ENCODE results near the gene TIPIN. TPM values are rescaled to one million over a fixed set of nuclear protein-coding genes. Genes with fewer than 3 reads are reported as not detected.
A peak's percentile ranks its signal among the peaks of the same experiment; 100 is the strongest.

TIPIN gene, protein sequence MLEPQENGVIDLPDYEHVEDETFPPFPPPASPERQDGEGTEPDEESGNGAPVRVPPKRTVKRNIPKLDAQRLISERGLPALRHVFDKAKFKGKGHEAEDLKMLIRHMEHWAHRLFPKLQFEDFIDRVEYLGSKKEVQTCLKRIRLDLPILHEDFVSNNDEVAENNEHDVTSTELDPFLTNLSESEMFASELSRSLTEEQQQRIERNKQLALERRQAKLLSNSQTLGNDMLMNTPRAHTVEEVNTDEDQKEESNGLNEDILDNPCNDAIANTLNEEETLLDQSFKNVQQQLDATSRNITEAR
- 9.8 and 9.9 TPM in 2 replicates for total RNA-seq

DNA sequence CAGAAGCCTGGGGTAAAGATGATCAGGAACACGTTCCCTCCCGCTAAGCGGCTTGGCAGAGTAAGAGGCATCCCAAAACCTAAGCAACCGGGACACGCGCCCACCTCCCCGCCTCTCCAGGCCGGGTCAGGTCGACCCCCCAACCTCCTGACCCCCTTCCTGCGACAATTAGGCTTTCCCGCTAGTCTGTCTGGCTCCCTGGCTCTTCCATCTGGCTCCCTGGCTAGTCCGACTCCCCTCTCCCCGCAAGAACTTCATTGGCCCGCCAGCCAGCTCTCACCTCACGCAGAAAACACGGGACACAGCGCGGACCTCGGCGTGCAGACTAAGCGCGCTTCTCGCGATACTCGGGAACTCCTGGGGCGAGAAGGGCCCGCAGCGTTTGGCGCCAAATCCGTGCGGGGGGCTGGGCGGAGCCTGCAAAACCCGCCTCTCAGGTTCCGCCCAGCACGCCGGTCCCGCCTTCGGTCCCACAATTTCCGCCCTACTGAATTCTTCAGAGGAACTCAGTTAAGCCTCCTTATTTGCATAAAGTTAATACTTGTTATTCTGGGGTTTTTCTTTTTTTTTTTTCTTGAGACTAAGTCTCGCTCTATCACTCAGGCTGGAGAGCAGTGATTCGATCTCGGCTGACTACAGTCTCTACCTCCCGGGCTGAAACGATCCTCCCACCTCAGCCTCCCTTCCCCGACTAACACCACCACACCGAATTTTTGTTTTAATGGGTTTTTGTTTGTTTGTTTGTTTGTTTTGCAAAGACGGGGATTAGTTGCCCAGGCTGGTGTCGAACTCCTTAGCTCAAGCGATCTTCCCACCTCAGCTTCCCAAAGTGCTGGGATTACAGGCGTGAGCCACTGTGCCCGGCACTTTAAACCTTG, at the start of gene TIPIN:
TIPIN (minus strand) TSS at position 327 of the 878 bp plus-strand sequence. CDS start 3,738 bp downstream, outside the sequence.
- peak; percentile 77 for DNase-seq (ENCODE audit: low read depth)
- H3K36me3 ChIP-seq (ENCODE audit: control insufficient read depth, insufficient read depth, low read length), result no peaks in the 10 kb centered on the region
- TF ChIP-seq, protein P1, sequence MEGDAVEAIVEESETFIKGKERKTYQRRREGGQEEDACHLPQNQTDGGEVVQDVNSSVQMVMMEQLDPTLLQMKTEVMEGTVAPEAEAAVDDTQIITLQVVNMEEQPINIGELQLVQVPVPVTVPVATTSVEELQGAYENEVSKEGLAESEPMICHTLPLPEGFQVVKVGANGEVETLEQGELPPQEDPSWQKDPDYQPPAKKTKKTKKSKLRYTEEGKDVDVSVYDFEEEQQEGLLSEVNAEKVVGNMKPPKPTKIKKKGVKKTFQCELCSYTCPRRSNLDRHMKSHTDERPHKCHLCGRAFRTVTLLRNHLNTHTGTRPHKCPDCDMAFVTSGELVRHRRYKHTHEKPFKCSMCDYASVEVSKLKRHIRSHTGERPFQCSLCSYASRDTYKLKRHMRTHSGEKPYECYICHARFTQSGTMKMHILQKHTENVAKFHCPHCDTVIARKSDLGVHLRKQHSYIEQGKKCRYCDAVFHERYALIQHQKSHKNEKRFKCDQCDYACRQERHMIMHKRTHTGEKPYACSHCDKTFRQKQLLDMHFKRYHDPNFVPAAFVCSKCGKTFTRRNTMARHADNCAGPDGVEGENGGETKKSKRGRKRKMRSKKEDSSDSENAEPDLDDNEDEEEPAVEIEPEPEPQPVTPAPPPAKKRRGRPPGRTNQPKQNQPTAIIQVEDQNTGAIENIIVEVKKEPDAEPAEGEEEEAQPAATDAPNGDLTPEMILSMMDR (IDR thresholded peaks at IDR 0.05; ENCODE audit: insufficient read depth, low read length, poor library complexity, severe bottlenecking), result no peak
- peak within 1 kb of the TSS; percentile 76 for H3K4me3 ChIP-seq (ENCODE audit: low read depth, low read length)
- H3K27me3 ChIP-seq (ENCODE audit: control insufficient read depth, insufficient read depth, low read length), result no peaks in the 10 kb centered on the region

DNA sequence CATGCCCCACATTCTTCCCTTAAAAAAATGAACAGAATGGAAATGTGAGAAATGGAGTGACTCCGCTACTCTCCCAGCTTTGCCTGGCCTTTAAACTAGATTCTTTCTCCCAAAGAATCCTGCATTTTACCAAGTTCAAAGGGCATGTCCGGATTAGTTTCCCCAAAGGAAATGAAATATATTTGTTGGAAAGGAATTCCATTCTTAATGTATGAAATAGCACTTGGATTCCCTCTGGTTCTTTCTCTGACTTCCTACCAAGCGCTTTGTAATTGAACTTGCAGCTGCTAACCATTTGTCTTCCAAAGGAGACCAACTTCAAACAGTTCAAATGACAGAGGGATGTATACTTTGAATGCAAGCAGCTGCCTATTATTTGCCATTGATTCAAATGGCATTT, 49.1 kb upstream of the TIPIN start:
- Histone ChIP-seq H3K27me3 (ENCODE audit: control insufficient read depth, insufficient read depth, low read length) (no peaks in the 10 kb centered on the region), H3K4me3 (ENCODE audit: low read depth, low read length) (no peak overlapping the region), H3K36me3 (ENCODE audit: control insufficient read depth, insufficient read depth, low read length) (no peaks in the 10 kb centered on the region)
- TF ChIP-seq, protein P1 (IDR thresholded peaks at IDR 0.05; ENCODE audit: insufficient read depth, low read length, poor library complexity, severe bottlenecking), result no peak
- DNase-seq (ENCODE audit: low read depth), result no peak

DNA sequence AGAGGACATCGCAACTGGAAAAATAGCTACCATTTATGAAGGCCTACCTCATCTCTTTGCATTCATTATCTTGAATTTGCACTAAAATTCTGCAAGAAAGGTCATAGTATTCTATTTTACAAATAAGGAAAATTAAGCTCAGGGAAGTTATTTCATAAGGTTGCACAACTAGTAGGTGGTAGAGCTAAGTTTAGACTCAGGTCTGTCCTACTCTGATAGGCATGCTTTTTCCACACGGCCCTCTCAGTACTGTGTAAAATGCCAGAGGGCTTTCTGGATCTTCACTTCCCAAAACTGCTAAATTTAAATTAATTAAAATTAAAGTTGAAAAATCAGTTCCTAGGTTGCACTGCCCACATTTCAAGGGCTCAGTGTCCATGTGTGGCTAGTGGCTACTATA, 48.5 kb upstream of the TIPIN start:
- DNase-seq (ENCODE audit: low read depth), result no peak
- no peaks in the 10 kb centered on the region for H3K27me3 ChIP-seq (ENCODE audit: control insufficient read depth, insufficient read depth, low read length)

DNA sequence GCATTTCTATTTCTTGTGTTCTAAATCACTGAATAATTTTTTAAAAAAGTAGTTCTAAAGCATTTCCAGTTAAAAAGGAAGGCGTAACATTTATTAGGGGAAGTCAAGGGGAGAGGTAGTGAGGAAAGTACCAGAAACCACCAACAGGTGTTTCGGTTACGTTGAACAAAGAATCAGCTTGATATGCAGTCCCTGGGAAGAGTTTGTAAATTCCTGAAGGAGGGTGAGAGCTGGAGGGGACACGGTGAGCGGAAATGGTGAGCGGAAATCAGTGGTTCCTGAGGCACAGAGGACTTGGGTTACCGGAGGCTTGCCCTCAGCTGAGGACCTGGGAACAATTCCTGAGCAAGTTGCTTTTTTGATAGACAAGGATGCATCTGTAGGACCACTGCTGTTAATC, 48.0 kb upstream of the TIPIN start:
- Histone ChIP-seq H3K36me3 (ENCODE audit: control insufficient read depth, insufficient read depth, low read length) (no peaks in the 10 kb centered on the region), H3K27me3 (ENCODE audit: control insufficient read depth, insufficient read depth, low read length) (no peaks in the 10 kb centered on the region), H3K4me3 (ENCODE audit: low read depth, low read length) (no peak overlapping the region)
- TF ChIP-seq, protein P1 (IDR thresholded peaks at IDR 0.05; ENCODE audit: insufficient read depth, low read length, poor library complexity, severe bottlenecking), result no peak
- no peak for DNase-seq (ENCODE audit: low read depth)

More for the DNA sequence above, 48.5 kb upstream of the TIPIN start:
- Histone ChIP-seq H3K4me3 (ENCODE audit: low read depth, low read length) (no peak overlapping the region), H3K36me3 (ENCODE audit: control insufficient read depth, insufficient read depth, low read length) (no peaks in the 10 kb centered on the region)
- TF ChIP-seq, protein P1 (IDR thresholded peaks at IDR 0.05; ENCODE audit: insufficient read depth, low read length, poor library complexity, severe bottlenecking), result no peak

DNA sequence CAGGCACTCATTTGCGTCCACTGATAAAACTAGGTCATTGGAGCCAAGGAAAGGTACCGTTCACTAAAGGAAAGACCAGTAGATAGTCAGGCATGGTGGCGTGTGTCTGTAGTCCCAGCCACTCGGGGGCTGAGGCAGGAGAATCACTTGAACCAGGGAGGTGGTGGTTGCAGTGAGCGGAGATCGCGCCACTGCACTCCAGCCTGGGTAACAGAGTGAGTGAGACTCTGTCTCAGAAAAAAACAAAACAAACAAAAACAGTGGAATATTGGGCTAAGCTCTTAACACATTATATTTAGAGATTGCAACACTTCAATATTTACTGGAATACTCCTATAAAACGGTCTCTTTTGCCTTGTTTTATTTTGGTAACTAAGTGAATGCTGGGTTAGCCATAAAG, 47.6 kb upstream of the TIPIN start:
- TF ChIP-seq, protein P1 (IDR thresholded peaks at IDR 0.05; ENCODE audit: insufficient read depth, low read length, poor library complexity, severe bottlenecking), result no peak
- DNase-seq (ENCODE audit: low read depth), result no peak
- no peaks in the 10 kb centered on the region for H3K27me3 ChIP-seq (ENCODE audit: control insufficient read depth, insufficient read depth, low read length)
- no peak overlapping the region for H3K4me3 ChIP-seq (ENCODE audit: low read depth, low read length)
- H3K36me3 ChIP-seq (ENCODE audit: control insufficient read depth, insufficient read depth, low read length), result no peaks in the 10 kb centered on the region

Data from kidney epithelial cell (primary cell).